ENCODE measurements around the gene TCHHL1. TPM values are rescaled to one million over a fixed set of nuclear protein-coding genes. Genes with fewer than 3 reads are reported as not detected.

Gene TCHHL1
- total and polyA plus RNA-seq, 9 of the 15 experiments (the other 6 are each of a cell fraction or from before 2014, with no cell fraction given) = not detected

- no peak for TF ChIP-seq GTF3C2 (IDR thresholded peaks at IDR 0.05; ENCODE audit: borderline replicate concordance, extremely low read depth, insufficient read length)
- TF ChIP-seq PRMT5 (CRISPR knock-in tag; IDR thresholded peaks at IDR 0.05) = no peak
- no peak for TF ChIP-seq ZNF79 (CRISPR knock-in tag; IDR thresholded peaks at IDR 0.05; ENCODE audit: low read depth)
- TF ChIP-seq ZNF184 (CRISPR knock-in tag; IDR thresholded peaks at IDR 0.05) = no peak
- 0 out of 2 replicates have a peak, but pooled peaks have one; percentile 15 for TF ChIP-seq MYC (IDR thresholded peaks at IDR 0.05; ENCODE audit: low read depth, low read length)
- no peak for TF ChIP-seq MYC (CRISPR knock-in tag; IDR thresholded peaks at IDR 0.05; ENCODE audit: borderline replicate concordance, low read depth)
- no peak for TF ChIP-seq NEUROD1 (IDR thresholded peaks at IDR 0.05; ENCODE audit: borderline replicate concordance, low read depth, low read length, partially characterized antibody)
- no peak for TF ChIP-seq TAF15 (IDR thresholded peaks at IDR 0.05; ENCODE audit: low read depth, low read length)
- no peak for TF ChIP-seq SMARCC2 (IDR thresholded peaks at IDR 0.05; ENCODE audit: low read depth)
- TF ChIP-seq ZNF324 (CRISPR knock-in tag; IDR thresholded peaks at IDR 0.05) = no peak
- TF ChIP-seq L3MBTL2 (IDR thresholded peaks at IDR 0.05) = no peak
- no peak for TF ChIP-seq BCOR (IDR thresholded peaks at IDR 0.05)
- TF ChIP-seq ARID1B (IDR thresholded peaks at IDR 0.05) = no peak
- no peak for TF ChIP-seq BRF1 (IDR thresholded peaks at IDR 0.05; ENCODE audit: borderline replicate concordance, extremely low read depth, insufficient read length)
- TF ChIP-seq ZBTB2 (IDR thresholded peaks at IDR 0.05) = no peak
- no peak for TF ChIP-seq FOXO4 (CRISPR knock-in tag; IDR thresholded peaks at IDR 0.05)
- TF ChIP-seq ZNF12 (CRISPR knock-in tag; IDR thresholded peaks at IDR 0.05) = no peak
- TF ChIP-seq ZNF584 (CRISPR knock-in tag; IDR thresholded peaks at IDR 0.05; ENCODE audit: low read depth) = no peak
- no peak for TF ChIP-seq PTRF (tag; IDR thresholded peaks at IDR 0.05)
- no peak for TF ChIP-seq SREBF2 (CRISPR knock-in tag; IDR thresholded peaks at IDR 0.05)
- TF ChIP-seq ZNF232 (CRISPR knock-in tag; IDR thresholded peaks at IDR 0.05) = no peak
- 0 out of 4 replicates have a peak, but pooled peaks of 1 of the 2 experiments have one; percentile 13 for TF ChIP-seq MAZ (CRISPR knock-in tag; conservative IDR thresholded peaks at IDR 0.05 in 1 of 2, IDR thresholded peaks at IDR 0.05 in 1 of 2)
- TF ChIP-seq HLTF (IDR thresholded peaks at IDR 0.05) = no peak
- TF ChIP-seq CHCHD3 (CRISPR knock-in tag; IDR thresholded peaks at IDR 0.05) = no peak
- no peak for TF ChIP-seq ZNF134 (CRISPR knock-in tag; conservative IDR thresholded peaks at IDR 0.05)
- TF ChIP-seq TCF3 (CRISPR knock-in tag; IDR thresholded peaks at IDR 0.05) = no peak
- TF ChIP-seq MAFG (tag; conservative IDR thresholded peaks at IDR 0.05) = no peak
These were observed 36.3 kb downstream of the TCHHL1 start (continued) for GRCh38 chr1:152052606-152053005.
